ENCODE results near the gene PMP22. TPM values are rescaled to one million over a fixed set of nuclear protein-coding genes. Genes with fewer than 3 reads are reported as not detected.

The PMP22 gene
- total RNA-seq, result not detected

- Mint-ChIP-seq H3K9me3 (no peaks in the 10 kb centered on the region), H3K27ac (no peak within 1 kb of the TSS), H3K4me3 (no peak within 1 kb of the TSS), H3K4me1 (peaks cover 3% of the 10 kb centered on the region), H3K27me3 (peaks cover 56% of the 10 kb centered on the region), H3K36me3 (ENCODE audit: low read depth) (no peaks in the 10 kb centered on the region)
- ATAC-seq (replicated peaks), result no peak
Observed at GRCh38 chr17:15265131-15265530, at the start of gene PMP22. Gene PMP22 (minus strand): TSS chr17:15265326. CDS start chr17:15260727, 4,599 bp downstream.

DNA sequence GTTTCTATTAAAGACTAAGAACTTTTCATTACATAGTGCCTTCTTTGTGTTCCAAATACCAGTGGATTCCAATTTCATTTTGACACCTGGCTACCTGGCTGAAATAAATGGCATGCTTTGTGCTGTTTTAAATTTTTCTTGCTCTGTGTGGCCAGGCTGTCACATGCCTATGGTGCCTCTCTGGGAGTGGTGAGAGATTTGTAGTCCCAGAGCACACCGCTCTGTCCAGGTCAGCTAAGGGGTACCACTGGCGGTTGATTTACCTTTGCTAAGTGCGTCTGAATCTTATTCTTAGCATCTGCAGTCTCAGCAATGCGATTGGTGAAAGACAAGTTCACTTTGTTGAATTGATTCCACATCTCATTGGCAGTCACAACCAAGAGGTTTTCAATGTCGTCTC is 46.9 kb upstream of the PMP22 start:
- Mint-ChIP-seq H3K36me3 (ENCODE audit: low read depth) (no peaks in the 10 kb centered on the region), H3K9me3 (no peaks in the 10 kb centered on the region), H3K27me3 (peaks cover 15% of the 10 kb centered on the region), H3K4me1 (no peaks in the 10 kb centered on the region), H3K27ac (no peak overlapping the region), H3K4me3 (no peak overlapping the region)
- no peak for ATAC-seq (replicated peaks)

DNA sequence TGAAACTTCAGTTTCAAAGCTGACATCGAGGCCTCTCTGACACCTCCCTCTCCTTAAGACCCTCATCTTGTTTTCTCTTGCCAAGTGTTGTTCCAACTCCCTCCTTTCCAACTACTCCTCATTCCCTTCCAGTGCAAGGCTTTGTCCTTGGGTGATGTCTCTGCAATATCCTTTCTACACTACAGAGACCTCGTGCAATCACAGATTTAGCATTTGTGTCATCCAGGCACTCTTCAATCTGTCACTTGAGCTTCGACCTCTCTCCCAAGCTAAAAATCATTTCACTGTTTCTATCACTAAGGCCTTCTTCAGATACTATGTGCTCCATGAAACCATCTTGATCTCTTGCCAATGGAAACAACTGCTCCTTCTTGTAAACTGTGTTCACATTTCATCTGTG is 44.7 kb upstream of the PMP22 start:
- no peak overlapping the region for H3K4me3 Mint-ChIP-seq

GRCh38 chr17:15309236-15309635 is 44.1 kb upstream of the PMP22 start:
- peaks cover 1% of the 10 kb centered on the region for H3K27me3 Mint-ChIP-seq
- H3K9me3 Mint-ChIP-seq, result no peaks in the 10 kb centered on the region
- H3K4me3 Mint-ChIP-seq, result no peak overlapping the region
- H3K27ac Mint-ChIP-seq, result no peak overlapping the region
- ATAC-seq (replicated peaks), result no peak
- H3K36me3 Mint-ChIP-seq (ENCODE audit: low read depth), result no peaks in the 10 kb centered on the region
- no peaks in the 10 kb centered on the region for H3K4me1 Mint-ChIP-seq

More for the DNA sequence above, 44.7 kb upstream of the PMP22 start:
- Mint-ChIP-seq H3K36me3 (ENCODE audit: low read depth) (no peaks in the 10 kb centered on the region), H3K9me3 (no peaks in the 10 kb centered on the region), H3K27me3 (peaks cover 3% of the 10 kb centered on the region), H3K4me1 (no peaks in the 10 kb centered on the region), H3K27ac (no peak overlapping the region)
- ATAC-seq (replicated peaks), result no peak

- Mint-ChIP-seq H3K27me3 (no peaks in the 10 kb centered on the region), H3K4me3 (no peak overlapping the region), H3K9me3 (no peaks in the 10 kb centered on the region), H3K36me3 (ENCODE audit: low read depth) (no peaks in the 10 kb centered on the region), H3K4me1 (no peaks in the 10 kb centered on the region), H3K27ac (no peak overlapping the region)
- no peak for ATAC-seq (replicated peaks)
Observed at GRCh38 chr17:15308758-15309157, 43.6 kb upstream of the PMP22 start.

- H3K9me3 Mint-ChIP-seq, result no peaks in the 10 kb centered on the region
- H3K36me3 Mint-ChIP-seq (ENCODE audit: low read depth), result no peaks in the 10 kb centered on the region
- no peaks in the 10 kb centered on the region for H3K4me1 Mint-ChIP-seq
- no peak overlapping the region for H3K27ac Mint-ChIP-seq
- H3K27me3 Mint-ChIP-seq, result peaks cover under 1% of the 10 kb centered on the region
- ATAC-seq (replicated peaks), result no peak
- H3K4me3 Mint-ChIP-seq, result no peak overlapping the region
Observed at GRCh38 chr17:15307710-15308111, 42.6 kb upstream of the PMP22 start.

GRCh38 chr17:15303851-15304250 is 38.7 kb upstream of the PMP22 start:
- Mint-ChIP-seq H3K9me3 (no peaks in the 10 kb centered on the region), H3K4me3 (no peak overlapping the region), H3K4me1 (no peaks in the 10 kb centered on the region), H3K27me3 (peaks cover 9% of the 10 kb centered on the region), H3K36me3 (ENCODE audit: low read depth) (no peaks in the 10 kb centered on the region), H3K27ac (no peak overlapping the region)
- no peak for ATAC-seq (replicated peaks)

- H3K4me3 Mint-ChIP-seq, result no peak overlapping the region
- peaks cover 9% of the 10 kb centered on the region for H3K27me3 Mint-ChIP-seq
- no peak for ATAC-seq (replicated peaks)
- no peaks in the 10 kb centered on the region for H3K4me1 Mint-ChIP-seq
- H3K27ac Mint-ChIP-seq, result no peak overlapping the region
- H3K9me3 Mint-ChIP-seq, result no peaks in the 10 kb centered on the region
- no peaks in the 10 kb centered on the region for H3K36me3 Mint-ChIP-seq (ENCODE audit: low read depth)
Observed at GRCh38 chr17:15303268-15303667, 38.1 kb upstream of the PMP22 start.

- Mint-ChIP-seq H3K36me3 (ENCODE audit: low read depth) (no peaks in the 10 kb centered on the region), H3K27me3 (peaks cover 9% of the 10 kb centered on the region), H3K27ac (no peak overlapping the region), H3K4me3 (no peak overlapping the region), H3K9me3 (no peaks in the 10 kb centered on the region), H3K4me1 (no peaks in the 10 kb centered on the region)
- no peak for ATAC-seq (replicated peaks)
Observed at GRCh38 chr17:15301845-15302244, 36.7 kb upstream of the PMP22 start.

- Mint-ChIP-seq H3K4me3 (no peak overlapping the region), H3K27ac (no peak overlapping the region), H3K36me3 (ENCODE audit: low read depth) (no peaks in the 10 kb centered on the region), H3K27me3 (peaks cover 15% of the 10 kb centered on the region), H3K4me1 (no peaks in the 10 kb centered on the region), H3K9me3 (no peaks in the 10 kb centered on the region)
- ATAC-seq (replicated peaks), result no peak
Observed at GRCh38 chr17:15298176-15298575, 33.0 kb upstream of the PMP22 start.

DNA sequence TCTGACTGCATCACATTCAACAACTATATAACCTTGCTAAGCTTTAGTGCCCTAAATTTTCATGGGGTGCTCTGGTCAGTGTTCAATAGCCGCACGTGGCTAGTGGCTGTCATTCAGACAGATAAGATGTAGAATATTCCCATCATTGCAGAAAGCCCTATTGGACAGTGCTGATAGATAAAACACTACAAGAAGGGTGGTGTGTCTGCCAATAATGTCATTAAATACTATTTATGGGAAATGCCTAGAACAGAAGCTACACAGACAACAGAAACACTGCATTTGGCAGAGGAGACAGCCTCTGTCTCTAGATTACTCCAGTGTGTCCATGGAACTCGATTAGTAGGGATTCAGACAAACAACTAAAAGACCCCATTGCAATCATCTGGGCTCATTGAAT is 28.4 kb upstream of the PMP22 start:
- H3K9me3 Mint-ChIP-seq, result no peaks in the 10 kb centered on the region
- H3K4me1 Mint-ChIP-seq, result no peaks in the 10 kb centered on the region
- H3K27me3 Mint-ChIP-seq, result peaks cover 25% of the 10 kb centered on the region
- H3K36me3 Mint-ChIP-seq (ENCODE audit: low read depth), result no peaks in the 10 kb centered on the region
- H3K27ac Mint-ChIP-seq, result no peak overlapping the region
- H3K4me3 Mint-ChIP-seq, result no peak overlapping the region
- no peak for ATAC-seq (replicated peaks)

- Mint-ChIP-seq H3K9me3 (no peaks in the 10 kb centered on the region), H3K27ac (no peak overlapping the region), H3K4me3 (no peak overlapping the region), H3K36me3 (ENCODE audit: low read depth) (no peaks in the 10 kb centered on the region), H3K4me1 (no peaks in the 10 kb centered on the region), H3K27me3 (peaks cover 38% of the 10 kb centered on the region)
- no peak for ATAC-seq (replicated peaks)
Observed at GRCh38 chr17:15291674-15292361, 26.7 kb upstream of the PMP22 start.

GRCh38 chr17:15290605-15291004 is 25.5 kb upstream of the PMP22 start:
- Mint-ChIP-seq H3K4me1 (no peaks in the 10 kb centered on the region), H3K4me3 (no peak overlapping the region), H3K9me3 (no peaks in the 10 kb centered on the region), H3K36me3 (ENCODE audit: low read depth) (no peaks in the 10 kb centered on the region), H3K27me3 (peaks cover 40% of the 10 kb centered on the region), H3K27ac (no peak overlapping the region)
- ATAC-seq (replicated peaks), result no peak

- H3K4me1 Mint-ChIP-seq, result no peaks in the 10 kb centered on the region
- ATAC-seq (replicated peaks), result no peak
- no peak overlapping the region for H3K27ac Mint-ChIP-seq
- H3K4me3 Mint-ChIP-seq, result no peak overlapping the region
- H3K36me3 Mint-ChIP-seq (ENCODE audit: low read depth), result no peaks in the 10 kb centered on the region
- H3K9me3 Mint-ChIP-seq, result no peaks in the 10 kb centered on the region
- H3K27me3 Mint-ChIP-seq, result peaks cover 43% of the 10 kb centered on the region
Observed at GRCh38 chr17:15289285-15290183, 24.4 kb upstream of the PMP22 start.

DNA sequence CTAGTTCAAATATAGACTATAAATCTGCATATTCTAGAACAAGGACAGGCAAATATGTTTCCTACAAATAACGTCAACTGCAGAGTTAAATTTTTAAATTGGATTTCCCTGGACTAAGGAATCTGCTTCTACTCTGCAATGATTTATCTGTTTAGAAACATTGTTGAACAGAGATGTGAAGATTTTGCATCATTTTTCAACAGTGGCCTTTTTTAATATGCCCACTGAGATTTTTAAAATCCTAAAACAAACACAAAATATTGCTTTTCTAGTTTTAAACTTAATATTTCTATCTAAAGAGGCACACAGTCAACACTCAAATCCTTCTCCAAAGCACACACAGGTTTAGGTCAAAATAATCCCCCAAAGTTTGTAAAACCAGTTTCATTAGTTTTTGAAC is 23.7 kb upstream of the PMP22 start:
- Mint-ChIP-seq H3K27me3 (peaks cover 47% of the 10 kb centered on the region), H3K4me3 (no peak overlapping the region), H3K36me3 (ENCODE audit: low read depth) (no peaks in the 10 kb centered on the region), H3K27ac (no peak overlapping the region), H3K4me1 (no peaks in the 10 kb centered on the region), H3K9me3 (no peaks in the 10 kb centered on the region)
- ATAC-seq (replicated peaks), result no peak
